ENCODE data around the gene PDAP1.
"Not testable (repeated sequence)": the region's sequence is repeated elsewhere in the genome, so short reads cannot be mapped to it uniquely, and the experiment has no call there.

Gene PDAP1

GRCh38 chr7:99395616-99396327 is 12.6 kb downstream of the PDAP1 start:
- no peak for DNase-seq (ENCODE audit: low spot score)

- DNase-seq (ENCODE audit: low spot score): no peak
Measured at GRCh38 chr7:99394188-99394502, 14.3 kb downstream of the PDAP1 start.

- no peak for DNase-seq (ENCODE audit: low spot score)
Measured at GRCh38 chr7:99393355-99394187, 14.8 kb downstream of the PDAP1 start.

GRCh38 chr7:99392659-99393354 is 15.6 kb downstream of the PDAP1 start:
- DNase-seq (ENCODE audit: low spot score): no peak

GRCh38 chr7:99392046-99392445 is 16.4 kb downstream of the PDAP1 start:
- no peak for DNase-seq (ENCODE audit: low spot score)

- no peak for DNase-seq (ENCODE audit: low spot score)
Measured at GRCh38 chr7:99390941-99391602, 17.3 kb downstream of the PDAP1 start.

- DNase-seq (ENCODE audit: low spot score): no peak
Measured at GRCh38 chr7:99389772-99390171, 18.6 kb downstream of the PDAP1 start.

GRCh38 chr7:99387912-99388311 is 20.5 kb downstream of the PDAP1 start:
- DNase-seq (ENCODE audit: low spot score): no peak

GRCh38 chr7:99387239-99387635 is 21.2 kb downstream of the PDAP1 start:
- not testable (repeated sequence) for DNase-seq (ENCODE audit: low spot score)

GRCh38 chr7:99386584-99387238 is 21.7 kb downstream of the PDAP1 start:
- no peak for DNase-seq (ENCODE audit: low spot score)

GRCh38 chr7:99385564-99385963 is 22.8 kb downstream of the PDAP1 start:
- no peak for DNase-seq (ENCODE audit: low spot score)

GRCh38 chr7:99384523-99384922 is 23.9 kb downstream of the PDAP1 start:
- no peak for DNase-seq (ENCODE audit: low spot score)

GRCh38 chr7:99383791-99384370 is 24.5 kb downstream of the PDAP1 start:
- no peak for DNase-seq (ENCODE audit: low spot score)

- no peak for DNase-seq (ENCODE audit: low spot score)
Measured at GRCh38 chr7:99383203-99383602, 25.2 kb downstream of the PDAP1 start.

- DNase-seq (ENCODE audit: low spot score): no peak
Measured at GRCh38 chr7:99381664-99382075, 26.7 kb downstream of the PDAP1 start.

GRCh38 chr7:99380823-99381663 is 27.4 kb downstream of the PDAP1 start:
- no peak for DNase-seq (ENCODE audit: low spot score)

- DNase-seq (ENCODE audit: low spot score): peak; percentile 76
Measured at GRCh38 chr7:99380032-99380822, 28.2 kb downstream of the PDAP1 start.

GRCh38 chr7:99379693-99380031 is 28.7 kb downstream of the PDAP1 start:
- not testable (repeated sequence) for DNase-seq (ENCODE audit: low spot score)

- peak; percentile 72 for DNase-seq (ENCODE audit: low spot score)
Measured at GRCh38 chr7:99379043-99379577, 29.3 kb downstream of the PDAP1 start.

All from Ammon's horn (tissue), 1 donor.